OCI-LY7 (cell line): ENCODE data around the gene ATP2B1. TPM values are rescaled to one million over a fixed set of nuclear protein-coding genes. Genes with fewer than 3 reads are reported as not detected.

Experiments
- BruUV-seq: library from RNA; stranded (reverse); fragments of 400-500 nt; replicated peaks from 2 replicates; lab custom pipeline; 2021; lab: Mats Ljungman, UMichigan
- CTCF ChIA-PET: fragments of 300-600 bp; sonication (Branson Sonifier 250); formaldehyde crosslinking; loops from one replicate; lab custom pipeline; 2022; ENCODE audit warnings: antibody characterized with exemption; ENCODE audit not compliant: unreplicated experiment; lab: Charles Lee
- POLR2A ChIA-PET: fragments of 300-600 bp; sonication (Branson Sonifier 250); formaldehyde crosslinking; loops from one replicate; lab custom pipeline; 2022; ENCODE audit warnings: antibody characterized with exemption; lab: Charles Lee
- DNase-seq: peaks from one replicate; pipeline ENCODE4 v3.0.0-alpha.2; 2015; ENCODE audit warnings: low spot score
- H2AFZ ChIP-seq: fragments of 200-600 bp; sonication (generic), shearing (Covaris generic); 2 replicates; pipeline ENCODE4 v1.6.1; 2014; ENCODE audit warnings: mild to moderate bottlenecking, antibody characterized with exemption, low read length, moderate library complexity
- H3K27ac ChIP-seq: fragments of 200-600 bp; sonication (generic); 2 replicates; pipeline ENCODE4 v1.5.1; 2014; ENCODE audit warnings: mixed run types, low read depth, mild to moderate bottlenecking, moderate library complexity, low read length, inconsistent platforms; ENCODE audit not compliant: poor library complexity, severe bottlenecking
- H3K36me3 ChIP-seq: fragments of 200-600 bp; sonication (generic); 2 replicates; pipeline ENCODE4 v1.6.1; 2014; ENCODE audit warnings: mild to moderate bottlenecking, antibody characterized with exemption, low read length, moderate library complexity, mixed read lengths; ENCODE audit not compliant: insufficient read depth
- H3K4me1 ChIP-seq: fragments of 200-600 bp; sonication (generic); 2 replicates; pipeline ENCODE4 v1.5.1; 2014; ENCODE audit warnings: mild to moderate bottlenecking, low read length; ENCODE audit not compliant: insufficient read depth, poor library complexity, severe bottlenecking
- H3K4me2 ChIP-seq: fragments of 200-600 bp; sonication (generic); 2 replicates; pipeline ENCODE4 v1.6.1; 2014; ENCODE audit warnings: mild to moderate bottlenecking, low read length
- H3K4me3 ChIP-seq: fragments of 200-600 bp; sonication (generic); 2 replicates; pipeline ENCODE4 v1.5.1; 2014; ENCODE audit warnings: mild to moderate bottlenecking, low read depth, low read length; ENCODE audit not compliant: poor library complexity, severe bottlenecking
- H3K79me2 ChIP-seq: fragments of 200-600 bp; sonication (generic); 2 replicates; pipeline ENCODE4 v1.6.1; 2016; ENCODE audit warnings: low read depth, mild to moderate bottlenecking, low read length, moderate library complexity, mixed read lengths; ENCODE audit not compliant: insufficient read depth
- H3K9me2 ChIP-seq: fragments of 200-600 bp; sonication (generic); 2 replicates; pipeline ENCODE4 v1.6.1; 2016; ENCODE audit warnings: mild to moderate bottlenecking, low read length, mixed read lengths; ENCODE audit not compliant: insufficient read depth
- H3K9me3 ChIP-seq: fragments of 200-600 bp; sonication (generic); 2 replicates; pipeline ENCODE4 v1.6.1; 2014; ENCODE audit warnings: mild to moderate bottlenecking, mixed run types, low read length, mixed read lengths
- H4K20me1 ChIP-seq: fragments of 200-600 bp; sonication (generic); 2 replicates; pipeline ENCODE4 v1.6.1; 2014; ENCODE audit warnings: mild to moderate bottlenecking, antibody characterized with exemption, low read length, moderate library complexity, mixed read lengths; ENCODE audit not compliant: insufficient read depth
- EZH2phosphoT487 ChIP-seq: fragments of 200-600 bp; sonication (generic); IDR thresholded peaks from 2 replicates; pipeline ENCODE4 v1.6.1; 2018; ENCODE audit warnings: low read depth, borderline replicate concordance, mild to moderate bottlenecking, mixed run types, antibody characterized with exemption, low read length, moderate library complexity, mixed read lengths
- intact Hi-C: fragments of 100-400 bp; cut with micrococcal nuclease; formaldehyde crosslinking; loops from one replicate; pipeline ENCODE4 v1.10.0; 2022; ENCODE audit not compliant: unreplicated experiment
- total RNA-seq, 2 experiments: library from RNA; depleted of rRNA in 1 of 2; stranded (reverse); fragments of >200 nt in 1 of 2; shearing (Covaris generic) in 1 of 2; gene quantifications; 2 replicates each; pipeline ENCODE4 v1.2.3, GENCODE V29; 2014 to 2022
- TF ChIP-seq, protein P1 (sequence below): fragments of 200-600 bp; sonication (generic); conservative IDR thresholded peaks from 2 replicates; pipeline ENCODE4 v1.5.1; 2014; ENCODE audit warnings: mild to moderate bottlenecking, antibody characterized with exemption, low read length, moderate library complexity, mixed read lengths

The ATP2B1 gene
- total RNA-seq, 2 experiments from 2014 or later = 58.5 to 74.9 TPM

GRCh38 chr12:89552376-89552775 is 156.3 kb downstream of the ATP2B1 start:
- DNase-seq = no peak
- CTCF ChIA-PET = no interaction called here
- H3K27ac ChIP-seq = no peak overlapping the region

DNA sequence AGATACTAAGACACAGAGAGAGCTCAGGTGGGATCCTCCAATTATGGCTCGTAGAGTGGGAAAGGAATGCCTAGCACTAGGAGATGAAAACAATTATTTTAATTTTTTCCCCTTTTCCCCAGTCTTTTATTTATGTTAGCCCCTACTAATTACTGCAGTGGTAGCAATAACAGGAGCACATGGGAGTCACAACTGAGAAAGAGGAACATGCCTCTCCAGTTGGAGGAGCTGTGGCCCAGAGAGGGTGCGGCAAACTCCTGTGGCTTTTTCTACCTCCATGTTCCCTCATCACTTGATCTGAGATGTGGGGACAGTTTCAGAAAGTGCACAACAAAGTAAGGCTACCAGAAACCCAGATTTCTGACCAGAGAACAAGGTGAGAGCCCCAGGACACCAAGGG is 156.9 kb downstream of the ATP2B1 start:
- no peak for TF ChIP-seq EZH2phosphoT487
- TF ChIP-seq, protein P1, sequence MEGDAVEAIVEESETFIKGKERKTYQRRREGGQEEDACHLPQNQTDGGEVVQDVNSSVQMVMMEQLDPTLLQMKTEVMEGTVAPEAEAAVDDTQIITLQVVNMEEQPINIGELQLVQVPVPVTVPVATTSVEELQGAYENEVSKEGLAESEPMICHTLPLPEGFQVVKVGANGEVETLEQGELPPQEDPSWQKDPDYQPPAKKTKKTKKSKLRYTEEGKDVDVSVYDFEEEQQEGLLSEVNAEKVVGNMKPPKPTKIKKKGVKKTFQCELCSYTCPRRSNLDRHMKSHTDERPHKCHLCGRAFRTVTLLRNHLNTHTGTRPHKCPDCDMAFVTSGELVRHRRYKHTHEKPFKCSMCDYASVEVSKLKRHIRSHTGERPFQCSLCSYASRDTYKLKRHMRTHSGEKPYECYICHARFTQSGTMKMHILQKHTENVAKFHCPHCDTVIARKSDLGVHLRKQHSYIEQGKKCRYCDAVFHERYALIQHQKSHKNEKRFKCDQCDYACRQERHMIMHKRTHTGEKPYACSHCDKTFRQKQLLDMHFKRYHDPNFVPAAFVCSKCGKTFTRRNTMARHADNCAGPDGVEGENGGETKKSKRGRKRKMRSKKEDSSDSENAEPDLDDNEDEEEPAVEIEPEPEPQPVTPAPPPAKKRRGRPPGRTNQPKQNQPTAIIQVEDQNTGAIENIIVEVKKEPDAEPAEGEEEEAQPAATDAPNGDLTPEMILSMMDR = no peak
- POLR2A ChIA-PET = interaction anchor here (0.6 to 0.9 kb wide), 4 partner anchors 9 to 690 kb away, joined by 3 to 5 read pairs (median 4); no protein-coding TSS in a partner anchor
- no peak overlapping the region for H3K4me2 ChIP-seq
- H4K20me1 ChIP-seq = no peaks in the 10 kb centered on the region
- CTCF ChIA-PET = no interaction called here
- no peak overlapping the region for H3K4me3 ChIP-seq
- no peaks in the 10 kb centered on the region for H3K4me1 ChIP-seq
- BruUV-seq = no TSS peak
- no peaks in the 10 kb centered on the region for H3K79me2 ChIP-seq
- intact Hi-C loops = loop anchor here (2.0 kb wide), 1 partner anchor 461 kb away; no protein-coding TSS in a partner anchor
- no peak for DNase-seq
- no peaks in the 10 kb centered on the region for H3K9me3 ChIP-seq
- no peak overlapping the region for H3K27ac ChIP-seq
- H3K36me3 ChIP-seq = no peaks in the 10 kb centered on the region
- H3K9me2 ChIP-seq = no peaks in the 10 kb centered on the region
- H2AFZ ChIP-seq = no peak overlapping the region

More at GRCh38 chr12:89552376-89552775, 156.3 kb downstream of the ATP2B1 start:
- intact Hi-C loops = loop anchor here (2.0 kb wide), 1 partner anchor 460 kb away; no protein-coding TSS in a partner anchor
- Histone ChIP-seq H3K4me3 (no peak overlapping the region), H4K20me1 (no peaks in the 10 kb centered on the region), H3K9me2 (no peaks in the 10 kb centered on the region), H3K79me2 (no peaks in the 10 kb centered on the region), H2AFZ (no peak overlapping the region), H3K36me3 (no peaks in the 10 kb centered on the region), H3K4me1 (no peaks in the 10 kb centered on the region), H3K4me2 (no peak overlapping the region), H3K9me3 (no peaks in the 10 kb centered on the region)
- TF ChIP-seq EZH2phosphoT487 = no peak
- TF ChIP-seq, protein P1 = no peak
- POLR2A ChIA-PET = interaction anchor here (0.8 to 0.9 kb wide), 3 partner anchors 9 to 150 kb away, joined by 3 read pairs; no protein-coding TSS in a partner anchor
- BruUV-seq = no TSS peak

GRCh38 chr12:89547101-89547500 is 161.5 kb downstream of the ATP2B1 start:
- intact Hi-C loops = loop anchor here (10.0 kb wide), 1 partner anchor 708 kb away; no protein-coding TSS in a partner anchor
- H3K79me2 ChIP-seq = no peaks in the 10 kb centered on the region
- ChIA-PET POLR2A (interaction anchor here (1.0 to 1.1 kb wide), 2 partner anchors 26 to 292 kb away, joined by 3 read pairs; no protein-coding TSS in a partner anchor), CTCF (no interaction called here)
- TF ChIP-seq, protein P1 = no peak
- TF ChIP-seq EZH2phosphoT487 = no peak
- no peak overlapping the region for H3K27ac ChIP-seq
- no peak overlapping the region for H3K4me3 ChIP-seq
- H3K4me2 ChIP-seq = no peak overlapping the region
- H3K4me1 ChIP-seq = peaks cover 5% of the 10 kb centered on the region
- no peak overlapping the region for H2AFZ ChIP-seq
- no peaks in the 10 kb centered on the region for H3K9me2 ChIP-seq
- BruUV-seq = no TSS peak
- DNase-seq = no peak
- H3K36me3 ChIP-seq = no peaks in the 10 kb centered on the region
- H4K20me1 ChIP-seq = no peaks in the 10 kb centered on the region
- H3K9me3 ChIP-seq = no peaks in the 10 kb centered on the region
